Omental fat pad (tissue), 4 donors: ENCODE measurements around the gene ZFP42. TPM values are rescaled to one million over a fixed set of nuclear protein-coding genes. Genes with fewer than 3 reads are reported as not detected.
"Not testable (repeated sequence)": the region's sequence is repeated elsewhere in the genome, so short reads cannot be mapped to it uniquely, and the experiment has no call there.

ENCODE experiments used
- ATAC-seq: fragments of 150-250 bp; one replicate; pipeline ENCODE4 v1.9.1; 2016; ENCODE audit warnings: mild to moderate bottlenecking, moderate library complexity; ENCODE audit not compliant: low FRiP score
- DNase-seq: peaks from one replicate; pipeline ENCODE4 v3.0.0-alpha.2; 2019; ENCODE audit warnings: low spot score
- CTCF ChIP-seq, 3 donors: fragments of 450-650 bp; IDR thresholded peaks; one replicate each; pipeline ENCODE4 v1.5.1; 2016 to 2017; ENCODE audit warnings: antibody characterized with exemption in 3 of 3, mild to moderate bottlenecking in 3 of 3, moderate library complexity in 2 of 3
- total RNA-seq, 4 donors: library from RNA; depleted of rRNA; stranded (reverse); fragments of >200 nt; gene quantifications; one replicate each; pipeline ENCODE4 v1.1.0, GENCODE V29; 2016

ZFP42 gene
- total RNA-seq, 4 donors from 2014 or later = 0.24 to 0.46 TPM; not detected in 2

DNA sequence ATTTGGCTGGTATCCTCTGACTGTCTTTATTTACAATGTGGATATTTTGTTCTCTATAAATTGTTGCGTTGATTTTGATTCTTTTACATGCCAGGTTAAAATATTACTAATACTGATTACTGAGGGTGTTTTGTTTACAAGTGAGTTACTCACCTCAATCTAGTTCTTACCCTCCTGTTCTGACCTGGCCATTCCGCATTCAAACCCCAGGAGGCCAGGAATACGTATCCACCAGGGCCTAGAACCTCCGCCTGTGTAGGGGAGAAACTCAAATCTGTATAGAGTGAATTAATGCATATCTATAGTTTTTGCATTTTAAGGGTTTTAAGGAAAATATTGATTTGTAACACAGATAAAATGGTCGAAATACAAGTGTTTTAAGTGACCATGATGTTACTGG is 2.6 kb upstream of the ZFP42 start:
- ATAC-seq (no peak), DNase-seq (no peak)
- TF ChIP-seq CTCF (IDR thresholded peaks at IDR 0.05) = no peak

DNA sequence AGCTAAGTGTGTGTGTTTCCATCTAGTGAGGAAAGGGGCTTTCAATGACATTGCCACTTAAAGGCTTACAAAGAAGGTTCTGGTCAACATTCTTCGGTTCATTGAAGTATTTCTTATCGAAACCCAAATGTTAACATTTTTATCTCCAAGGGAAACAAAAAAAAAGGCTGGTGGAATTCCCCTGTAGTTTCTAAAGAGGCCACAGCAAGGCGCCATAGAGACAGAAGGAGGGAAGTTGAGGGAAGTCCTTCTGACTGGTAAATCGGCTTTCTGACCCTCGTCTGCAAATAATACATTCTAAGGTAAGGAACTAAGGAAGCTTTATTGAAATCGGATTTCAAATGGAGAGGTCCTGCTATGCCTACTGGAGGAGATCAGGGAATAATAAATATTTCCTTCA is 1.7 kb upstream of the ZFP42 start:
- TF ChIP-seq CTCF (IDR thresholded peaks at IDR 0.05) = no peak
- DNase-seq = no peak
- no peak for ATAC-seq

- no peak for TF ChIP-seq CTCF (IDR thresholded peaks at IDR 0.05)
- DNase-seq (no peak), ATAC-seq (no peak)
Observed at GRCh38 chr4:187996502-187997177, 1.1 kb downstream of the ZFP42 start.

DNA sequence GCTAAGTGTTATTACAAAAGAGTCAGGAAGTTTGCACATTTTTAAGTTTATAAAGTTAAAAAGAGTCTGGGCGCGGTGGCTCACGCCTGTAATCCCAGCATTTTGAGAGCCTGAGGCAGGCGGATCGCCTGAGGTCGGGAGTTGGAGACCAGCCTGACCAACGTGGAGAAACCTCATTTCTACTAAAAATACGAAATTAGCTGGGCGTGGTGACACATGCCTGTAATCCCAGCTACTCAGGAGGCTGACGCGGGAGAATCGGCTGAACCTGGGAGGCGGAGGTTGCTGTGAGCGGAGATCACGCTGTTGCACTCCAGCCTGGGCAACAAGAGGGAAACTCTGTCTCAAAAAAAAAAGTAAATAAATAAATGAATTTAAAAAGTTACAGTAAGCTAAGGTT is 2.4 kb downstream of the ZFP42 start:
- not testable (repeated sequence) for DNase-seq, ATAC-seq

- ATAC-seq (no peak), DNase-seq (no peak)
- no peak for TF ChIP-seq CTCF (IDR thresholded peaks at IDR 0.05)
Observed at GRCh38 chr4:187999406-187999932, 3.9 kb downstream of the ZFP42 start.

DNA sequence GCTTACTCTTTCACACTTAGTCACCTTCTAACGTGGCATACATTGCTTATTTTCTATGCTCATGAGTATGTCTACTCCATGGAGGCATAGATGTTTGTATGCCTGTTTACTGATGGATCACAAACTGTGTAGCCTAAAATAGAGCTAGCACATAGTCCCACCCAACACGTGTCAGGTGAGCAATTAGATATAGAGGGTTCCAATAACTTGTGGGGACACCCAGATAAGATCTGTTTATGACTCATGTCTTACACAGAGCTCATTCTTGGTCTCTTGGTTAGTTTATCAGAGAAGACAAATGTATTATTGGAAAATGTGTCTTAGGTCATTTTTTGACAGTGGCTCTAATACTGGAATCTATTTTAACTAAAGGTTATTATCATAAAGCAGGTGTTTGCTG is 6.8 kb downstream of the ZFP42 start:
- no peak for TF ChIP-seq CTCF (IDR thresholded peaks at IDR 0.05)
- ATAC-seq (no peak), DNase-seq (no peak)

GRCh38 chr4:188002751-188003150 is 7.2 kb downstream of the ZFP42 start:
- ATAC-seq = no peak
- no peak for DNase-seq
- TF ChIP-seq CTCF (IDR thresholded peaks at IDR 0.05) = no peak
